HL-60 (cell line): Measurements from ENCODE around the gene PRR14L.

ENCODE experiments used
- DNase-seq, 2 experiments: peaks; one replicate each; pipeline ENCODE4 v3.0.0-alpha.2; 2010 to 2020; ENCODE audit warnings: low read depth in 1 of 2, low spot score in 1 of 2
- H3K27ac ChIP-seq: fragments of 250-450 bp; sonication (Bioruptor Pico); replicated peaks from 2 replicates; pipeline ENCODE4 v1.5.1; 2020; ENCODE audit warnings: mild to moderate bottlenecking, moderate library complexity
- H3K27me3 ChIP-seq: fragments of 250-450 bp; sonication (Bioruptor Pico); 2 replicates; pipeline ENCODE4 v1.5.1; 2021; ENCODE audit warnings: mild to moderate bottlenecking, moderate library complexity; ENCODE audit not compliant: insufficient read depth, poor library complexity, severe bottlenecking
- H3K4me3 ChIP-seq: replicated peaks from 2 replicates; pipeline ENCODE4 v1.5.1; 2011; ENCODE audit warnings: mild to moderate bottlenecking, control low read depth, low read length; ENCODE audit not compliant: insufficient read depth
- CTCF ChIP-seq: IDR thresholded peaks from one replicate; pipeline ENCODE4 v1.5.1; 2011; ENCODE audit warnings: low read length, control low read depth, inconsistent platforms; ENCODE audit not compliant: insufficient read depth
- GABPA ChIP-seq: IDR thresholded peaks from 2 replicates; pipeline ENCODE4 v1.6.1; 2012; ENCODE audit warnings: low read depth
- POLR2AphosphoS5 ChIP-seq: IDR thresholded peaks from 2 replicates; pipeline ENCODE4 v1.6.1; 2012; ENCODE audit warnings: low read depth
- REST ChIP-seq: IDR thresholded peaks from 2 replicates; pipeline ENCODE4 v1.6.1; 2012; ENCODE audit warnings: low read depth; ENCODE audit not compliant: insufficient replicate concordance
- SPI1 ChIP-seq: IDR thresholded peaks from 2 replicates; pipeline ENCODE4 v1.6.1; 2012; ENCODE audit warnings: low read depth, mild to moderate bottlenecking, borderline replicate concordance

The PRR14L gene

GRCh38 chr22:31752096-31752847 lies 2.3 kb upstream of the PRR14L start:
- Histone ChIP-seq H3K27ac (peak overlapping the region; percentile 93), H3K27me3 (no peaks in the 10 kb centered on the region), H3K4me3 (no peak overlapping the region)
- no peak for DNase-seq
- TF ChIP-seq GABPA (no peak), REST (no peak), CTCF (no peak), SPI1 (no peak), POLR2AphosphoS5 (no peak)

- Histone ChIP-seq H3K4me3 (no peak overlapping the region), H3K27ac (peak overlapping the region; percentile 95), H3K27me3 (no peaks in the 10 kb centered on the region)
- TF ChIP-seq REST (no peak), GABPA (no peak), CTCF (no peak), SPI1 (no peak), POLR2AphosphoS5 (no peak)
- no peak for DNase-seq
Measured at GRCh38 chr22:31750365-31751284, 693 bp upstream of the PRR14L start.

GRCh38 chr22:31748490-31748889 lies 1.4 kb downstream of the PRR14L start:
- peak overlapping the region; percentile 95; the same call in 1 of the 2 replicates for H3K27ac ChIP-seq
- no peak for DNase-seq
- no peaks in the 10 kb centered on the region for H3K27me3 ChIP-seq
- H3K4me3 ChIP-seq = peak overlapping the region; percentile 69
- TF ChIP-seq GABPA = no peak
- peak; percentile 21; the same call in 1 of the 2 replicates for TF ChIP-seq SPI1
- TF ChIP-seq REST = no peak
- no peak for TF ChIP-seq POLR2AphosphoS5
